Measurements from ENCODE around the gene TSSK2.

The TSSK2 gene

DNA sequence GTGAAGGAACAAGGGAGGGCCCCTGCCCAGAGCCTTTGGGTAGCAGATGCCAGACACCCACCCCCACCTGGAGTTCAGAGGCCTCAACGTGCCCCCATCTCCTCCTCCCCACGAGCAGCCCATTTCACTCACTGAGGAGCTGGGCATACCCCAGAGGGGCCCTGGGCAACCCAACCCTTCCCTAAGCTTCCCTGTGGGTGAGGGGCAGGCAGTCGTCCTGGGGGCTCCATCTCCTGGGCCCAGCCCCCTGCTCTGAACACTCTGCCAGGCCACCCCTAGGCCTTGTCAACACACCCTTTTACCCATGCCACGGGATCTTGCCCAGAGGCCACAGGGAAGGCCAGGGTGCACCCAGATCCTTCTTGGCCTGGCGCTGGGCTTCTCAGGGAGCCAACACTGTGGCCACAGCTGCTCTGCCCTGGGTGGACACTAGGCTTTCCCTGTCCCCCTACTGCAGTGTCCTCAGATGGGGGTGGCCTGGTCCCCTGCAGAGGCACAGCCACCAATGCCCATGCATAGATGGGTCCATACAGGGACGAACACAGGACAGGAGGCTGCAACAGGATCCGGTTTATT is 44.0 kb downstream of the TSSK2 start:
- Histone ChIP-seq H3K9ac (no peak overlapping the region), H3K27me3 (ENCODE audit: control insufficient read depth, insufficient read depth, low read length) (no peaks in the 10 kb centered on the region), H3K4me2 (ENCODE audit: low read length) (no peak overlapping the region), H3K27ac (no peak overlapping the region), H3K36me3 (ENCODE audit: control insufficient read depth, insufficient read depth, low read length) (no peaks in the 10 kb centered on the region), H3K4me3 (ENCODE audit: low read depth, low read length) (no peak overlapping the region), H2AFZ (no peak overlapping the region), H3K79me2 (no peaks in the 10 kb centered on the region), H3K4me1 (peaks cover 5% of the 10 kb centered on the region), H3K9me3 (ENCODE audit: control insufficient read depth, low read length) (no peaks in the 10 kb centered on the region)
- no peak for TF ChIP-seq CTCF (IDR thresholded peaks at IDR 0.05)

- H3K4me2 ChIP-seq (ENCODE audit: low read length) = no peak overlapping the region
- no peak overlapping the region for H3K27ac ChIP-seq
- H3K4me1 ChIP-seq = no peaks in the 10 kb centered on the region
- no peaks in the 10 kb centered on the region for H3K36me3 ChIP-seq (ENCODE audit: control insufficient read depth, insufficient read depth, low read length)
- H3K4me3 ChIP-seq (ENCODE audit: low read depth, low read length) = no peak overlapping the region
- H2AFZ ChIP-seq = no peak overlapping the region
- TF ChIP-seq CTCF (IDR thresholded peaks at IDR 0.05) = no peak
- H3K9ac ChIP-seq = no peak overlapping the region
- no peaks in the 10 kb centered on the region for H3K9me3 ChIP-seq (ENCODE audit: control insufficient read depth, low read length)
- H3K27me3 ChIP-seq (ENCODE audit: control insufficient read depth, insufficient read depth, low read length) = no peaks in the 10 kb centered on the region
- H3K79me2 ChIP-seq = no peaks in the 10 kb centered on the region
Measured at GRCh38 chr22:19175602-19176174, 44.6 kb downstream of the TSSK2 start.

GRCh38 chr22:19176175-19176643 is 45.1 kb downstream of the TSSK2 start:
- no peak for TF ChIP-seq CTCF (IDR thresholded peaks at IDR 0.05)
- Histone ChIP-seq H3K4me1 (no peaks in the 10 kb centered on the region), H3K36me3 (ENCODE audit: control insufficient read depth, insufficient read depth, low read length) (no peaks in the 10 kb centered on the region), H3K27ac (no peak overlapping the region), H3K27me3 (ENCODE audit: control insufficient read depth, insufficient read depth, low read length) (no peaks in the 10 kb centered on the region), H3K79me2 (no peaks in the 10 kb centered on the region), H2AFZ (no peak overlapping the region), H3K4me2 (ENCODE audit: low read length) (no peak overlapping the region), H3K4me3 (ENCODE audit: low read depth, low read length) (no peak overlapping the region), H3K9me3 (ENCODE audit: control insufficient read depth, low read length) (no peaks in the 10 kb centered on the region), H3K9ac (no peak overlapping the region)

DNA sequence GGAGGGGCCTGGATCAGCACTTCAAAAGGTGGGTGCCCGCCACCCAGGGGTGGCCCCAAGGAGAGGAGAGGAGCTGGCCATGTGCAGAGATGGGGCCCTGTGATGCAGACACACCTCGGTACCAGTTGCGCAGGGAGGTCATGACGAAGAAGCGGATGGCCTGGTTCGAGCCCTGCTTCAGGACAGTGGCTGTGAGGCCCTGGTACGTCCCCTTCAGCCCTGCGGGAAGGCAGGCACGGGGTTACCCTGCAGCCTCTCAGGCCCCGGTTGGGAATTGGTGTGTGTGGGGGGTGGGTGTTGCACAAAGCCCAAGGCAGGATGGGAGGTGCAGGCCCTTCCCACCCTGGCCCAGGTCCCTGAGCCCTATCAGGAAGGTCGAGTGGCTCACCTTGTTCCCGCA is 45.6 kb downstream of the TSSK2 start:
- no peaks in the 10 kb centered on the region for H3K36me3 ChIP-seq (ENCODE audit: control insufficient read depth, insufficient read depth, low read length)
- H3K9ac ChIP-seq = no peak overlapping the region
- no peaks in the 10 kb centered on the region for H3K79me2 ChIP-seq
- H3K4me3 ChIP-seq (ENCODE audit: low read depth, low read length) = no peak overlapping the region
- H3K27ac ChIP-seq = no peak overlapping the region
- no peak overlapping the region for H2AFZ ChIP-seq
- H3K27me3 ChIP-seq (ENCODE audit: control insufficient read depth, insufficient read depth, low read length) = no peaks in the 10 kb centered on the region
- H3K4me1 ChIP-seq = no peaks in the 10 kb centered on the region
- TF ChIP-seq CTCF (IDR thresholded peaks at IDR 0.05) = no peak
- no peak overlapping the region for H3K4me2 ChIP-seq (ENCODE audit: low read length)
- no peaks in the 10 kb centered on the region for H3K9me3 ChIP-seq (ENCODE audit: control insufficient read depth, low read length)

Data from parathyroid adenoma (tissue), 2 donors.